ENCODE measurements around the gene CHD3. TPM values are rescaled to one million over a fixed set of nuclear protein-coding genes. Genes with fewer than 3 reads are reported as not detected.

CHD3 gene
- total and polyA plus RNA-seq, 2 donors (not counting 1 experiment from before 2014, with no cell fraction given), result 68.1 to 69.1 TPM

DNA sequence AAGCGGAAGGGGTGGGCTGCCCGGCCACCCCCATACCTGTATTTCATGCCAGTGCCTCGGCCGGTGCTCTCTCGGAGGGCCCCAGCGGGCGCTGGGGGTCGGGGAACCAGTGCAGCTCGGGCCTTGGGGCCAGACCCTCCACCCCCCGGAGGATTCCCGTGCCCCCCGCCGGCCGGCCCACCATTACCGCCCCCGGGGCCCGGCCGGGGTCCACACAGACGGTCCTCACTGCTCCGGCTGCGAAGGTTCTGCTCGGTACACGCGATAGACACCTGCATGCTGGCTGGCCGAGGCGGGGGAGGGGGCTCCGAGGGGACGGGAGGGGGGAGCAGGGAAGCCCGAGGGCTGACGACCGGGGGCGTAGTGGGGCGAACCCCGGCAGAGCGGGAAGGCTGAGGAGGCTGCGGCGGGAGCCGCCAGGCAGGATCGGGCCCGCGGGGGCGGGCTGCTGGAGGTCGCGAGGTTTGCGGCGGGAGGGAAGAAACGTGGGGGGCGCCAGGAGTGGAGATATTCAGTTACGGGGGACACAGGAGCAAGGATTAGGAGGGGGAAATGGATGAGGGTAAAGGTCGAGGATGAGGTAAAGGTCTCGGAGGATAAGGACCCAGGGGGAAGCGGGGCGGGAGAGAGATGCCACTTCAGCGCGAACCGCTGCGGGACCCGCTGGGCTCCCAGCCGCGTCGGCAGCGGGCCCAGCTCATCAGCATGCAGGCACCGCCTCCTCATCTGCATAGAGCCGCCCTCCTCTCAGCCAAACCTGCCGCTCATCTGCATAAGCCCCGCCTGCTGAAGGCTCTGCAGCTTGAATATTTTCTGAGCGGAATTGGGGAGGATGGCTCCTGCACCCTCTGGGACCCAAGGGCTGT, 40.8 kb downstream of the CHD3 start, which contains the start of gene KCNAB3:
KCNAB3 (minus strand) TSS at position 699 of the 866 bp plus-strand sequence; CDS start at position 278, 421 bp downstream.
- ChIA-PET POLR2A (interaction anchor here (0.6 to 1.1 kb wide), 2 partner anchors 11 to 12 kb away, joined by 5 read pairs; no protein-coding TSS in a partner anchor), CTCF (interaction anchor here (0.8 to 6.6 kb wide), 6 partner anchors 12 to 131 kb away, joined by 3 to 48 read pairs (median 3); partner anchors contain the start of gene RNF227)
- Histone ChIP-seq H3K4me2 (replicated peaks; ENCODE audit: low read depth, low read length, poor library complexity, severe bottlenecking) (peak within 1 kb of the TSS; percentile 99), H3K4me3 (ENCODE audit: control extremely low read depth in 1 of 5, extremely low read depth in 1 of 5, insufficient read depth in 1 of 5, low read depth in 2 of 5, low read length in 4 of 5) (no peak within 1 kb of the TSS), H3K9ac (ENCODE audit: low read length) (no peak within 1 kb of the TSS), H3K9me3 (ENCODE audit: control extremely low read depth in 1 of 3, control insufficient read depth in 2 of 3, insufficient read depth in 1 of 3, low read length in 2 of 3) (no peaks in the 10 kb centered on the region), H3K36me3 (replicated peaks in 1 of 2; ENCODE audit: control extremely low read depth in 1 of 2, control insufficient read depth in 1 of 2, extremely low read depth in 1 of 2, insufficient read depth in 2 of 2, low read length in 1 of 2) (peaks cover 0 to 7% of the 10 kb centered on the region in 2 experiments), H3K79me2 (ENCODE audit: control insufficient read depth, insufficient read depth, low read length) (peaks cover 33% of the 10 kb centered on the region), H3K4me1 (ENCODE audit: control insufficient read depth in 2 of 2, insufficient read depth in 2 of 2, low read length in 2 of 2) (peaks cover 18 to 33% of the 10 kb centered on the region in 2 donors), H2AFZ (ENCODE audit: insufficient read depth, low read depth, low read length, poor library complexity, severe bottlenecking) (no peak within 1 kb of the TSS), H3K27ac (ENCODE audit: low read length in 2 of 2) (no peak within 1 kb of the TSS), H3K27me3 (replicated peaks in 1 of 4; ENCODE audit: control extremely low read depth in 1 of 4, control insufficient read depth in 3 of 4, insufficient read depth in 4 of 4, low read length in 3 of 4) (no peaks in the 10 kb centered on the region), H4K20me1 (ENCODE audit: control insufficient read depth, insufficient read depth, low read length, poor library complexity, severe bottlenecking) (peaks cover 4% of the 10 kb centered on the region)
- ATAC-seq (ENCODE audit: low read depth), result no peak
- H3K4me3 Mint-ChIP-seq, result peak within 1 kb of the TSS; percentile 95
- H3K27ac Mint-ChIP-seq, result peak within 1 kb of the TSS; percentile 37
- intact Hi-C loops (cut with micrococcal nuclease), result loop anchor here (5.0 kb wide), 2 partner anchors 128 to 453 kb away; partner anchors contain the start of gene RPL26
- peaks cover 44% of the 10 kb centered on the region for H3K4me1 Mint-ChIP-seq
- no peaks in the 10 kb centered on the region for H3K27me3 Mint-ChIP-seq
- DNase-seq, result peak; percentile 55
- 73% methylated on average over 66 of the region's 67 CpGs for WGBS (ENCODE audit: insufficient coverage)
- TF ChIP-seq, protein P1, sequence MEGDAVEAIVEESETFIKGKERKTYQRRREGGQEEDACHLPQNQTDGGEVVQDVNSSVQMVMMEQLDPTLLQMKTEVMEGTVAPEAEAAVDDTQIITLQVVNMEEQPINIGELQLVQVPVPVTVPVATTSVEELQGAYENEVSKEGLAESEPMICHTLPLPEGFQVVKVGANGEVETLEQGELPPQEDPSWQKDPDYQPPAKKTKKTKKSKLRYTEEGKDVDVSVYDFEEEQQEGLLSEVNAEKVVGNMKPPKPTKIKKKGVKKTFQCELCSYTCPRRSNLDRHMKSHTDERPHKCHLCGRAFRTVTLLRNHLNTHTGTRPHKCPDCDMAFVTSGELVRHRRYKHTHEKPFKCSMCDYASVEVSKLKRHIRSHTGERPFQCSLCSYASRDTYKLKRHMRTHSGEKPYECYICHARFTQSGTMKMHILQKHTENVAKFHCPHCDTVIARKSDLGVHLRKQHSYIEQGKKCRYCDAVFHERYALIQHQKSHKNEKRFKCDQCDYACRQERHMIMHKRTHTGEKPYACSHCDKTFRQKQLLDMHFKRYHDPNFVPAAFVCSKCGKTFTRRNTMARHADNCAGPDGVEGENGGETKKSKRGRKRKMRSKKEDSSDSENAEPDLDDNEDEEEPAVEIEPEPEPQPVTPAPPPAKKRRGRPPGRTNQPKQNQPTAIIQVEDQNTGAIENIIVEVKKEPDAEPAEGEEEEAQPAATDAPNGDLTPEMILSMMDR (IDR thresholded peaks at IDR 0.05), result no peak
- TF ChIP-seq EZH2 (IDR thresholded peaks at IDR 0.05; ENCODE audit: borderline replicate concordance, insufficient read depth, low read depth, low read length, poor library complexity, severe bottlenecking), result no peak
- no peaks in the 10 kb centered on the region for H3K9me3 Mint-ChIP-seq (ENCODE audit: insufficient read depth)

Data from B cell (primary cell).